ENCODE measurements around the gene AUTS2.
A peak's percentile ranks its signal among the peaks of the same experiment; 100 is the strongest.

Gene AUTS2

GRCh38 chr7:69624435-69625230 lies 26.4 kb downstream of the AUTS2 start:
- DNase-seq (ENCODE audit: low spot score): no peak

DNA sequence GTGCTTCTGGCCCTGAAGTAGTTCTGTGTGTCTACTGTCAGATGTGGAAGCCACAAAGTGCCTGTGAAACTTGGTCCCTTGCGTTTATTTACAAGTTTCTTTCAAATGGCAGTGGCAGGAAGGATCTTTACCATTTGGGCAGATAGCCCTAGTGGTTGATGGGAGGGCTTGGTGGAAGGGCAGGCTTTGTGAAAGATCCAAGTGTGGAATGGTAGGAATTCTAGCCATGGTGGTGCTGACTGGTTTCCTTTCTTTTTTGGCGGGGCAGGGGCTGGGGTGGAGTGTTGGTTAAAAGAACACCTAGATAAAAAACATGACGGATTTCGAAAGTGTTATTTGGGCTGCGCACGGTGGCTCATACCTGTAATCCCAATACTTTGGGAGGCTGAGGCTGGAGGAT lies 27.0 kb downstream of the AUTS2 start:
- no peak for DNase-seq (ENCODE audit: low spot score)

GRCh38 chr7:69625798-69626197 lies 27.5 kb downstream of the AUTS2 start:
- no peak for DNase-seq (ENCODE audit: low spot score)

- DNase-seq (ENCODE audit: low spot score): no peak
Measured at GRCh38 chr7:69630292-69630691, 32.0 kb downstream of the AUTS2 start.

DNA sequence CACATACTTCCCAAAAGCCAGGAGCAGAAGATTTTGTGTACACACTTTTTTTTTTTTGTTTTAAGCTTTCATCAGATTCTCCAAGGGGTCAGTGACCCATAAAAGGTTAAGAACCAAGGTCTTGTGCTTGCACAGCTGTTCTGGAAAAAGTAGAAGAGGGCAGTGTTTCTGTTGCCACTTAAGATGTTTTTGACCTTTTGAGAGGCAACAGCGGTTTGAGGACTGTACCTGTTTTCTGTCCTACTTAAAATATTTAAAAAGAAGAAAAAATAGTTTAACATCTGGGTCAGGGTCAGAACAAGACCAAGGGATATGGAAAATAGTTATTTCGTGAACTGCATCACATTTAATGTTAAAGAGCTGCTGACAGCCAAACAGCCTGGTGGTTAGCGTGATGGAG lies 32.9 kb downstream of the AUTS2 start:
- no peak for DNase-seq (ENCODE audit: low spot score)

GRCh38 chr7:69632280-69632679 lies 34.0 kb downstream of the AUTS2 start:
- DNase-seq (ENCODE audit: low spot score): no peak

- DNase-seq (ENCODE audit: low spot score): no peak
Measured at GRCh38 chr7:69633122-69633831, 35.0 kb downstream of the AUTS2 start.

DNA sequence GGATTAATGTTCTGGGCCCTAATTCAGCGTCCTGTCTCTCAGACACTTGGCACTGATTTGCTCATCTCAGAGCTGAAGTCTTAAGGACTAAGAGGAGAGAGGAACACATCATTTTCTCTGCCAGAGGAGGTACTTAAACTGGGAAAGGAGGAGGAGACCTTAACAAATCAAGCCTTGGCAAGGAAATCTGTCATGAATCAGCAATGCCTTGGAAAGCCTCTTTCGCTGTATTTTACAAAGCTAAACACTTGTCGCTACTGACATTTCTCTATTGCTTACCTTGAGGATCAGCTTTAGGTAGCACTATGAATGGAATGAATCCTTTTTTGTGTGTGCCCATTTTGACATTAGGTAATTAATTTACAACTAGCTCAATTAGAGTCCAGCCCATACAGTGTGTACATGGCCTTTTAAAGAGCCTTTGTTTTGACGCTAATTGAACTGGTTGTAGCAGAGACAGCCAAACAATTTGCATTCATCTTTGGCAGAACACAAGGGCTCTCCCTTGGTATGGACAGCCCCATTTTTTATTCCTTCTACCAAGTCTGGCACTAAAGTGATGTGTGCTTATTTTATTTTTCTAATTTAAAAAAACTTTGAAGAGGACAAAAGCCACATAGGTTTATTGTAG lies 37.4 kb downstream of the AUTS2 start:
- peak; percentile 58 for DNase-seq (ENCODE audit: low spot score)

- no peak for DNase-seq (ENCODE audit: low spot score)
Measured at GRCh38 chr7:69638674-69639073, 40.4 kb downstream of the AUTS2 start.

DNA sequence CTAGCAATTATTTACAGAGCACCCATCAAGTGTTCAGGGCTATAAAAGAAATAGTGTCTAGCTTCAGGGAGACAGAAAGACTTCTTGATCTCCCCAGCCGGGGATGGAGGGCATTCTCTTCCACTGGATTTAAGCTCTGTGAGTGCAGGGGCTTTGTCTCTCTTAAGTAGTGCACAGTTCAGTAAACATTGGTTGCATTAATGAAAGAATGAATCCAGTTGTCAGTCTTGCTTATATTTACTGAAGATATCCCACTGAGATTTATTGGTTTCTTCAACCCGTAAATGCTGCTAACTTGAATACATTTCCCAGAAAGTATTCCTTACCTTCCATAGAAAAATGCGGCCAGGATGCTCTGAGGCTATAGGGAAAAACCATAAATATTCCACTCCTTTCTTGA lies 41.9 kb downstream of the AUTS2 start:
- no peak for DNase-seq (ENCODE audit: low spot score)

- no peak for DNase-seq (ENCODE audit: low spot score)
Measured at GRCh38 chr7:69640925-69641594, 42.8 kb downstream of the AUTS2 start.

DNA sequence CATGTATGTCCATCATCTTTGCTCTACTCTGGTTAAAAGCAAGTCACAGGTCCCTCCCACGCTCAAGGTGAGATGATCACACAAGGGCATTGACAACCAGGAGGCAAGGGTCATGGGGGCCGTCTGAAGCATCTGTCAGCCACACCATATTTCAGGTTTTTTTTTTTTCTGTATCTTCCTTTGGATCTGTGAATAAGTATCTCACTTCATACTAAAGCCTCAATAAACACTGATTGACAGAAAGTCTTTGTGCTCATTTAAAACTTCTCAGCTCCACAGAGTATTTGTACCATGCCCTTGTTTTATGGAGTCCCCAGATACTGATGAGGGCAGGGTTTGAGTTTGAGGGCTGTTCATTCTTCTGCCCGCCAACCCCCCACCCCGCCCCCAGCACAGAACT lies 45.0 kb downstream of the AUTS2 start:
- DNase-seq (ENCODE audit: low spot score): no peak

DNA sequence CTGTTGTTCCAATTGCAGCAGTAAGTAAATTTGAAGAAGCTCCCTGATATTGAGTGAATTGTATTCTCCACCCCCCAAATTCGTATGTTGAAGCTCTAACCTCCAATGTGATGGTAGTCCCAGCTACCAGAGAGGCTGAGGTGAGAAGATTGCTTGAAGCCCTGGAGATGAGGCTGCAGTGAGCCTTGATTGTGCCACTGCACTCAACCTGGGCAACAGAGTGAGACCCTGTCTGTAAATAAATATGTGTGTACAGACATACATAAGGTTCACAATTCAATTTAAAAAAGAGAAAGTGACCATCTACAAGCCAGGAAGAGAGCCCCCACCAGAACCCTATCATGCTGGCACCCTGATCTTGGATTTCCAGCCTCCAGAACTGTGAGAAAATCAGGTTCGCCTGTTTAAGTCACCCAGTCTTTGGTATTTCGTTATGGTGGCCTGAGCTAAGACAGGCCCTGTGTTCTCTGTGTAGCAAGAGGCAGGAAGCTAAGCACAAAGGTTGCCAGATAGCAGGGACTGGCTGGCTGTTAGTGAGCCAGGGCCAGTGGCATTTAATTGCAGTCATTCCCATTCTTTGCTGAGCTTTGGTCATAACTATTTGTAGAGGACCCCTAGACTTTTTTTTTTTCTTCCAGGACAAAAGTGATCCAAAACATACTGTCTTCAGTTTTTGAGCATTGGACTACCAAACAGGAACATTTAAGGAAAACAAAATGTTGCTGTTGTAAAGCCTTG lies 45.6 kb downstream of the AUTS2 start:
- DNase-seq (ENCODE audit: low spot score): no peak

- no peak for DNase-seq (ENCODE audit: low spot score)
Measured at GRCh38 chr7:69645683-69646082, 47.4 kb downstream of the AUTS2 start.

- no peak for DNase-seq (ENCODE audit: low spot score)
Measured at GRCh38 chr7:69651101-69651590, 52.9 kb downstream of the AUTS2 start.

- no peak for DNase-seq (ENCODE audit: low spot score)
Measured at GRCh38 chr7:69652947-69653701, 54.8 kb downstream of the AUTS2 start.

GRCh38 chr7:69653806-69654205 lies 55.5 kb downstream of the AUTS2 start:
- no peak for DNase-seq (ENCODE audit: low spot score)

- DNase-seq (ENCODE audit: low spot score): no peak
Measured at GRCh38 chr7:69654381-69654780, 56.1 kb downstream of the AUTS2 start.

DNA sequence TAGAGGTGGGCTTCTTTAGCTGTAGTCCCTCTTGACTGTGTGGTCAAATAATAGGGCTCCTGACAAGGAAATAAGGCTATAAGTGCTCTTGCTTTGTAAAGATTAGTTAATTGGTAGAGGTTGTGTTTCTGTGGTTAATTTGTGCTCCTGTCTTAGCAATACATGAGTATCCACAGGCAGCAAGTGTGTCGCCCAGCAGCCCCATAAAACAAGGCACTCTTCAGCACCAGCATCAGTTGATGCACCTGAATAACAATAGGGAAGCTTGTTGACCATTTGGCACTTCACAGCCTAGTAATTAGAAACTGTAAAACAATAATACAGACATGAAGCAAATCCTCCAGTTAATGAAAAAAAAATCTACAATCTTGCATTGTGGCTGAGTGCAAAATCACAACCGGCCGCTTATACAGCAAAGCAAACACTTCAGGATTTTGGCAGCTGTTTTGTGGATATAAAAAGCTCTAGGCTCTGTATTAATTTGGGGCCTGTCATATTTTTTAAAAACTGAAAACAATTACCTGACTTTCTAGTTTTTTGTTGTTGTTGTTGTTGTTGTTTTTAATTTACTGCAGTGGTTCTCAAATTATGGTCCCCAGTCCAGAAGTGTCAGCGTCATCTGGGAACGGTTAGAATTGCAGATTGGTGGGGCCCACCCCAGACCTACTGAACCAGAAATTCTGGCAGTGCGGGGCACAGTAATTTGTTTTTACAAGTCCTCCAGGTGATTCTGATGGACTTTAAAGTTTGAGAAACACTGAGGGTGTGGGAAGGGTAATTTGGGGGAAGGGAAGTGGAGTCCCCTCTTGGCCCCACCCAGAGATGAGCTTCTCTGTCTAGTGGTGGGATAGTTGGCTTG lies 56.8 kb downstream of the AUTS2 start:
- DNase-seq (ENCODE audit: low spot score): no peak

DNA sequence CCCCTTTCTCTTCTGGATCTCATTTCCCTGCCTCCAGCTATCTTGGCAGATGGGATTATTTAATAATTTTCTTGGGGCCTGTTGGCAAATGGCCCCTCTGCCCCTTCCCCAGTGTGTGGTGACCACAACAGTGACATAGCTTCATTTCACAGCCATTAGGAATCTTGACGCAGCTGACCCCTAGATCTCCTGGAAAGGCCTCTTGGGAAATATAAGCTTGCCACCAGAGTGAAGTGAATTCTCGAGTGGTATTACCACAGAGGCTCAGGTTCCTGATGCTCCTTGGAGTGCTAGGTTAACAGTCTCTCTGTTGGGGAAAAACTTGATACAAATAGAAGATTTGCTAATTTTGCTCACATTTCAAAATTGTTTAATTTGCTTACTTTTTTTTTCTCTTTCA lies 57.8 kb downstream of the AUTS2 start:
- DNase-seq (ENCODE audit: low spot score): no peak
